Transverse colon (tissue), 4 donors: ENCODE data around the gene SLX4IP. TPM values are rescaled to one million over a fixed set of nuclear protein-coding genes. Genes with fewer than 3 reads are reported as not detected.

ENCODE experiments used
- DNase-seq: peaks from one replicate; pipeline ENCODE4 v3.0.0-alpha.2; 2019
- H3K27ac ChIP-seq, 4 donors: fragments of 200-600 bp; sonication (generic); 2 replicates each; pipeline ENCODE4 v1.5.1; 2016 to 2018; ENCODE audit warnings: inconsistent platforms in 4 of 4
- H3K27me3 ChIP-seq: fragments of 200-600 bp; sonication (generic); 2 replicates; pipeline ENCODE4 v1.5.1; 2017; ENCODE audit warnings: inconsistent platforms
- H3K36me3 ChIP-seq, 4 donors: fragments of 200-600 bp; sonication (generic); 2 replicates each; pipeline ENCODE4 v1.5.1; 2017 to 2019; ENCODE audit warnings: inconsistent platforms in 4 of 4
- H3K4me1 ChIP-seq, 4 donors: fragments of 200-600 bp; sonication (generic); 2 replicates each; pipeline ENCODE4 v1.5.1; 2017 to 2020; ENCODE audit warnings: inconsistent platforms in 4 of 4
- H3K4me3 ChIP-seq, 4 donors: fragments of 200-600 bp; sonication (generic); 1 replicate in 1 of 4; 2 replicates in 3 of 4; pipeline versions ENCODE4 v1.5.1 to v1.6.1; 2017 to 2019; ENCODE audit warnings: inconsistent platforms in 4 of 4
- H3K9me3 ChIP-seq, 2 donors: fragments of 200-600 bp; sonication (generic); 2 replicates each; pipeline ENCODE4 v1.5.1; 2017 to 2019; ENCODE audit warnings: inconsistent platforms in 2 of 2
- CTCF ChIP-seq, 5 experiments: fragments of 200-600 bp in 3 of 5; fragments of 450-650 bp in 2 of 5; sonication (generic) in 3 of 5; IDR thresholded peaks; 1 replicate in 2 of 5; 2 replicates in 3 of 5; pipeline ENCODE4 v1.5.1; 2016 to 2017; ENCODE audit warnings: antibody characterized with exemption in 5 of 5, inconsistent platforms in 3 of 5, mild to moderate bottlenecking in 2 of 5, moderate library complexity in 1 of 5
- EP300 ChIP-seq: sonication (generic); formaldehyde crosslinking; IDR thresholded peaks from one replicate; pipeline ENCODE4 v1.6.1; 2017; ENCODE audit warnings: antibody characterized with exemption, low read depth
- POLR2A ChIP-seq: fragments of 450-650 bp; IDR thresholded peaks from one replicate; pipeline ENCODE4 v1.6.1; 2016; ENCODE audit warnings: antibody characterized with exemption, mild to moderate bottlenecking, moderate library complexity
- POLR2AphosphoS5 ChIP-seq, 3 donors: sonication (generic); formaldehyde crosslinking; IDR thresholded peaks; one replicate each; pipeline ENCODE4 v1.6.1; 2016; ENCODE audit warnings: antibody characterized with exemption in 3 of 3
- WGBS, 2 donors: methylation state at CpG; one replicate each; pipeline ENCODE4 v1.1.5; 2018; ENCODE audit warnings: low coverage in 1 of 2; 5-methylcytosine and 5-hydroxymethylcytosine counted together
- in situ Hi-C, 4 donors: fragments of 200-750 bp; cut with MboI; loops; one replicate each; pipeline versions ENCODE4 v1.15.0 to v1.15.1; 2017; ENCODE audit warnings: low sequenced_read_pairs in 3 of 4, low pct_ligation_motif_present in 1 of 4, low pct_unique_long_range_greater_than_20kb in 1 of 4
- intact Hi-C: fragments of 100-400 bp; cut with DNase I; formaldehyde crosslinking; loops from one replicate; pipeline ENCODE4 v1.15.1; 2023; ENCODE audit warnings: low total_unique reads
- total RNA-seq, 4 donors: library from RNA; depleted of rRNA; stranded (reverse); fragments of >200 nt; gene quantifications; one replicate each; pipeline ENCODE4 v1.1.0, GENCODE V29; 2016

The SLX4IP gene
- total RNA-seq, 4 donors from 2014 or later: 5.4 to 8.4 (median 7.5) TPM

- WGBS, 2 donors: 91 to 92% methylated on average over 5 to 6 of the region's 6 CpGs
- TF ChIP-seq EP300: no peak
- no peak for TF ChIP-seq CTCF (IDR thresholded peaks at IDR 0.05)
- peak in 1 of 3 donors; percentile 75 for TF ChIP-seq POLR2AphosphoS5 (IDR thresholded peaks at IDR 0.05)
- TF ChIP-seq POLR2A: no peak
- Histone ChIP-seq H3K9me3 (no peaks in the 10 kb centered on the region), H3K27me3 (no peaks in the 10 kb centered on the region), H3K36me3 (no peaks in the 10 kb centered on the region), H3K4me3 (no peak overlapping the region), H3K4me1 (peaks cover 0 to 19% (median 7%) of the 10 kb centered on the region in 4 donors), H3K27ac (peak overlapping the region; percentile 29 to 62 (median 52))
- in situ Hi-C loops (loop anchor here in 1 of 4 donors (25.0 kb wide), 1 partner anchor 572 kb away; no protein-coding TSS in a partner anchor), intact Hi-C loops (no loop called here)
- DNase-seq: no peak
Measured at GRCh38 chr20:10565191-10565921, 130.3 kb downstream of the SLX4IP start.

DNA sequence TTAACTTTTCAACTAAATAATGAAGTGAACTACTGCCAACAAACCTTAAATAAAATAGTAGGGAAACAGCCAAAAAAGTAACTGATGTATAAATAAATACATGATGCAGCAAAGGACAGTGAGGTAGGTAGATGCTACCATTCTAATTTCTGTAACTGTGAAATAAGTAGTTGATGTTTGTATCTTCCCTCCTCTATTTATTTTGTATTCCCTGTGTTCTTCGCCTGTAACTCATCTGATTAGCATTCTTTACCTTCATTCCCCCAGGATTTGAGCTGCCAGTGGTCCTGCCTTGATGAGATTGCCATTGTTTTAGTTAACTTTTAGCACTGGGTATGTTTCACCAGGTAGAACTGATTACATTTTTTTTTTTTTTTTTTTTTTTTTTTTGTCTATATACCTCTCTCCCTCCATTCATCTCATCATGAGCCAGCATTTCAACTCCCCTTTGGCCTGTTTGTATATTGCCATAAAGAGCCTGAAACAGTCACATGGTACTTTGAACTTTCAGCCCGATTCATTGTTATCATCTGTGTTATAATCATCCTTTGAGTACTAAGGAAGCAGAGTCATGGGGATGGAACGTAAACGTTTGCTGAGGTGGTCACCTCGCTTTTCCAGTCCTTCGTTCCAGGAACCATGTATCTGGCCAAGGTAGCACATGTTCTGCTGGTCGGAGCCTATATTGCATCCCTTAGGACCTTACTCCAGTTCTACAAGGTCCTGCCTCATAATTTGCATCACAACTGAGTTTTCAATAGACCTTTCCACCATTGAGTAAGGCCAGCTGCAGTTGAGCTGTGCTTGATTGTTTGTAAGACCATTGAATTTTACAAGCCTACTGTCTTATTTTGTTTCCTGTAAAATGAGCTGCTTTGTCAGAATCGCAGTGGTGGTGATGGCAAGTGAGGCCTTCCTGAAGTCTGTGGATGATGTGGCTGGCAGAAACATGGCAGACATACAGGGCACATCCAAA is 131.1 kb downstream of the SLX4IP start:
- Histone ChIP-seq H3K4me3 (no peak overlapping the region), H3K4me1 (peaks cover 0 to 19% (median 7%) of the 10 kb centered on the region in 4 donors), H3K9me3 (no peaks in the 10 kb centered on the region), H3K36me3 (no peaks in the 10 kb centered on the region), H3K27me3 (no peaks in the 10 kb centered on the region), H3K27ac (peak overlapping the region; percentile 29 to 65 (median 63))
- in situ Hi-C loops: loop anchor here in 1 of 4 donors (25.0 kb wide), 1 partner anchor 571 kb away; no protein-coding TSS in a partner anchor
- DNase-seq: peak; percentile 18
- TF ChIP-seq POLR2AphosphoS5 (IDR thresholded peaks at IDR 0.05): peak in 2 of 3 donors; percentile 33 to 50
- no peak for TF ChIP-seq EP300
- TF ChIP-seq CTCF (IDR thresholded peaks at IDR 0.05): peak in 2 of 5 experiments; percentile 23 to 28
- 61 to 76% methylated on average over 6 to 7 of the region's 8 CpGs for WGBS, 2 donors
- intact Hi-C loops: no loop called here

DNA sequence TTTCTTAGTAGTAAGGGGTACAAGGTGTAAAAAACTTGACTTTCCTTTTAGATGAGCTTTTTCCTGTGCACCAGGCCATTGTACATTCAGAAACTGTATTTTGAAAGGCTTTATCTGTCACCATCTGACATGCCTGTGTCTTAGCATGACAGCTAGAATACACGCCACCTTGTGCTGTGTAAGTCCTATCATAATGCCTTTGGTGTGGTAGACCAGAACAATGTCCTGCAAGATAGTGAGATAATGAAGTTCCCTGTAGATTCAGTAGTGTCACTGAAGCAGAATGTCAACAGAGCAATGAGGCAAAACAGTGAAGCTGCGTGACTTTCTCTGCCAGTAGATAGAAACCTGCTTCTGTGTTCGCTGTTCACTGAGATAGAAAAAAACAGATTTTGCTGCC is 132.9 kb downstream of the SLX4IP start:
- H3K36me3 ChIP-seq: no peaks in the 10 kb centered on the region
- TF ChIP-seq POLR2A (no peak), POLR2AphosphoS5 (IDR thresholded peaks at IDR 0.05) (no peak), CTCF (IDR thresholded peaks at IDR 0.05) (no peak), EP300 (no peak)
- no peak for DNase-seq
- peaks cover 0 to 19% (median 7%) of the 10 kb centered on the region in 4 donors for H3K4me1 ChIP-seq
- no peaks in the 10 kb centered on the region for H3K9me3 ChIP-seq
- intact Hi-C loops (no loop called here), in situ Hi-C loops (loop anchor here in 1 of 4 donors (25.0 kb wide), 1 partner anchor 569 kb away; no protein-coding TSS in a partner anchor)
- no peak overlapping the region for H3K27ac ChIP-seq
- H3K27me3 ChIP-seq: no peaks in the 10 kb centered on the region
- WGBS, 2 donors: 84 to 95% methylated on average over 3 of the region's 3 CpGs
- no peak overlapping the region for H3K4me3 ChIP-seq
